GM21447 (cell line): Measurements from ENCODE around the gene OSBPL5.
"Not testable (repeated sequence)": the region's sequence is repeated elsewhere in the genome, so short reads cannot be mapped to it uniquely, and the experiment has no call there.

Source experiments
- ATAC-seq: cut with Tn5 transposase; IDR thresholded peaks from one replicate; pipeline ENCODE4 v1.9.1; 2021; ENCODE audit not compliant: unreplicated experiment

Gene OSBPL5

DNA sequence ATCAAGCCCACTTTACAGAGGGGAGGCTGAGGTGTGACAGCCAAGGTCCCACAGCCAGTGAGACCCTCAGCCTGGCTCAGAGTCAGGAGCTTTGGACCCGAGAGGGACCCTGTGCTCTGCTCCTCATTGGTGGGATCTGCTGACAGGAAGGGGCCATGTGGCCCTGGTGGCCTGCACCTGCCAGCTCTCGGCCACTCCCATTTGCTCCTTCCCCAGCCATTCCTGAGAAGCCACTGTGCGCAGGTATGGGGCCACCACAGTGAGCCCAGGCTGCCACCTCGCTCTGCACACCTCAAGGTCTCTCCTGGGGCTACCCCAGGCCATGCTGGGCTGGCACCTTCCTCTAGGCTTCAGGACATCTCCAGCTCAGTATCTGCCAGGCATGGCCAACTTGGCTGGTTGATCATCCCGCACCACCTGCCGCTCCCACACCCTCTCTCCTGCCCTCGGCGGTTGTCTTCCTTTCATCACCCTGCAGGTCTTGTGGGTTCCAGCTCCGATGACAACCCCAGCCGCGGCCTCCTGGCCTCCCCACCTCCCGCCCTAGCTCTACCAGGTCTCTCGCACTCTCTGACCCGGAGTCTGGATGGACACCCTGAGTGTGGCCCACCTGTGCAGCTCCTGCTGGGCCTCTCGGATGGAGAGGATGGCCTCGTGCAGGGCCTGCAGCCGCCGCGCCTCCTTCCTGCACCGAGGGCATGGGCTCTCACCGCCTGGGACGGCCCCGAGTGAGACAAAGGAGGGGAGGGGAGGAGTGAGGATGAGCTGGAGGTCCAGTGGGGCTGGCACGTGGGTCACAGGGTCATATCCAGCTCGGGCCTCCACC is 75.7 kb downstream of the OSBPL5 start:
- no peak for ATAC-seq

DNA sequence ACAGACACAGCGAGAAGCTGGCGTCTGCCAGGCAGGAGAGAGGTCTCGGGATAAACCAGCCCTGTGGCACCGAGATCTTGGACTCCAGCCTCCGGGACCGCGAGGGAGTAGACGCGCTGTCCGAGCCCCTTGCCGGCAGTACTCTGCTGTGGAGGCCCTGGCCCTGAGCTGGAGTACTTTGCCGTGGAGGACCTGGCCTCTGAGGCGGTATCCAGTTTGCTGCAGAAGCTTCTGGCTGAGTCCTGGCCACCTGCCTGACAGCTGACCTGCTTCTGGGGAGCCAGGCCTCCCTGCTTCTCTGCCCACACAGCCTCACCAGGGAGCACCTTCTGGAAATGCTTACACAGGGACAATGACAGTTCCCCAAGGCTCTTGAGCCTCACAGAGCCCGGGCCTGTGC is 76.3 kb downstream of the OSBPL5 start:
- no peak for ATAC-seq

- no peak for ATAC-seq
These were observed 77.0 kb downstream of the OSBPL5 start for GRCh38 chr11:3087821-3088800.

- no peak for ATAC-seq
These were observed 77.7 kb downstream of the OSBPL5 start for GRCh38 chr11:3087373-3087772.

GRCh38 chr11:3086671-3087150 is 78.4 kb downstream of the OSBPL5 start:
- ATAC-seq: no peak

- ATAC-seq: no peak
These were observed 79.0 kb downstream of the OSBPL5 start for GRCh38 chr11:3086114-3086513.

GRCh38 chr11:3085052-3085451 is 80.1 kb downstream of the OSBPL5 start:
- no peak for ATAC-seq

- ATAC-seq: no peak
These were observed 81.8 kb downstream of the OSBPL5 start for GRCh38 chr11:3083321-3083720.

DNA sequence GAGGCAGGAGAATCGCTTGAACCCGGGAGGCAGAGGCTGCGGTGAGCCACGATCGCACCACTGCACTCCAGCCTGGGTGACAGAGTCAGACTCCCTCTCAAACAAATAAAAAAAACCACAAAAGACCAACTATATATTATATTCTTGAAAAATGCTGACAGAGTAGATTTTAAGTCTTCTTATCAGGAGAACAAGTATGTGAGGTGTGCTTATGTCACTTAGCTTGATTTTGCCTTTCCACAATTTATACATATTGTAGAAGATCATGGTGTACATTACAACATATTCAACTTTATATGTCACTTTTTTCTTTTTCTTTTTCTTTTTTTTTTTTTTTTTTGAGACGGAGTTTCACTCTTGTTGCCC is 83.7 kb downstream of the OSBPL5 start:
- no peak for ATAC-seq

DNA sequence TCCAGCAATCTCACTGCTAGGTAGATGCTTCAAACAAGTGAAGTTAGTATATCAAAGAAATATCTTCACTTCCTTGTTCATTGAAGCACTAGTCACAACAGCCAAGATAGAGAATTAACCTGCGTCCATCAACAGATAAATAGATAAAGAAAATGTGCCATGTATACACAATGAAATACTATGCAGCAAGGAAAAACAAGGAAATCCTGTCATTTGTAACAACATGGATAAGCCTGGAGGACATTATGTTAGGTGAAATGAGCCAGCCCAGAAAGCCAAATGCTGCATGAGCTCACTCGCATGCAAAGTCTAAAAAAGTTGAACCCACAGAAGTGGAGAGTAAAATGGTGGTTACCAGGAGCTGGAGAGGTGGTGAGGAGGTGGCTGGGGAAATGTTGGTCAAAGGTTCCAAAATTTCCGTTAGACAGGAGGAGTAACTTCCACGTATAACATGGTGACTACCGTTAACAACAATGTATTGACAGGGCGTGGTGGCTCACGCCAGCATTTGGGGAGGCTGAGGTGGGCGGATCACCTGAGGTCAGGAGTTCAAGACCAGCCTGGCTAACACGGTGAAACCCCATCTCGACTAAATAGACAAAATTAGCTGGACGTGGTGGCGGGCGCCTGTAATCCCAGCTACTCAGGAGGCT is 84.3 kb downstream of the OSBPL5 start:
- ATAC-seq: no peak

DNA sequence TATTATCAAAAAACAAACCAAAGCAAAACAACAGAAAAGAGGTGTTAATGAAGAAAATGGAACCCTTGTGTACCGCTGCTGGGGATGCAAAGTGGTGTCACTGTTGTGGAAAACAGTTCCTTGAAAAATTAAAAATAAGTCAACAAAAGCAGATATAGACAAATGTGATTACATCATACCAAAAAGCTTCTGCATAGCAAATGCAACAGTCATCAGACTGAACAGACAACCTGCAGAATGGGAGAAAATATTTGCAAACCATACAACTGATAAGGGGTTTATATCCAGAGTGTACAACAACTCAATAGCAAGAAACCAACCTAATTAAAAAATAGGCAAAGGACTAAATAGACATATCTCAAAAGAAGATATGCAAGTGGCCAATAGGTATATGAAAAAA is 85.0 kb downstream of the OSBPL5 start:
- ATAC-seq: no peak

DNA sequence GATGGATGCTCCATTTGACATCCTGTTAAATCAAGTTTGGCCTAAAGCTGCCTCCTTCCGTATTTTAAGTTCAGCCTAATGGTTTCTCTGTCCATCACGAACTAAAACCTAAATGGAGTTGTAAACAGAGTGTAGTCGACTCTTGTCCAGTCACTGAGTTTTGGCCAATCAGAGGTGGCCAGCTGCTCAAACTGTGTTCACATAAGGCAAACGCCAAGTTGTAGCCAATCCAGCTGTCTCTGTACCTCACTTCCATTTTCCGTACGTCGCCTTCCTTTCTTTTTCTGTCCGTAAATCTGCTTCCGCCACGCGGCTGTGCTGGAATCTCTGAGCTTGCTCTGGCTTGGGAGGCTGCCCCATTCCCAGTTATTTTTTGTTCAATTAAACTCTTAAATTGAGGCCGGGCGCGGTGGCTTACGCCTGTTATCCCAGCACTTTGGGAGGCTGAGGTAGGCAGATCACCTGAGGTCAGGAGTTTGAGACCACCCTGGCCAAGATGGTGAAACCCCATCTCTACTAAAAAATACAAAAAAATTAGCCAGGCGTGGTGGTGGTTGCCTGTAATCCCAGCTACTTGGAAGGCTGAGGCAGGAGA is 87.2 kb downstream of the OSBPL5 start:
- ATAC-seq: no peak

GRCh38 chr11:3077189-3077836 is 87.8 kb downstream of the OSBPL5 start:
- ATAC-seq: no peak

DNA sequence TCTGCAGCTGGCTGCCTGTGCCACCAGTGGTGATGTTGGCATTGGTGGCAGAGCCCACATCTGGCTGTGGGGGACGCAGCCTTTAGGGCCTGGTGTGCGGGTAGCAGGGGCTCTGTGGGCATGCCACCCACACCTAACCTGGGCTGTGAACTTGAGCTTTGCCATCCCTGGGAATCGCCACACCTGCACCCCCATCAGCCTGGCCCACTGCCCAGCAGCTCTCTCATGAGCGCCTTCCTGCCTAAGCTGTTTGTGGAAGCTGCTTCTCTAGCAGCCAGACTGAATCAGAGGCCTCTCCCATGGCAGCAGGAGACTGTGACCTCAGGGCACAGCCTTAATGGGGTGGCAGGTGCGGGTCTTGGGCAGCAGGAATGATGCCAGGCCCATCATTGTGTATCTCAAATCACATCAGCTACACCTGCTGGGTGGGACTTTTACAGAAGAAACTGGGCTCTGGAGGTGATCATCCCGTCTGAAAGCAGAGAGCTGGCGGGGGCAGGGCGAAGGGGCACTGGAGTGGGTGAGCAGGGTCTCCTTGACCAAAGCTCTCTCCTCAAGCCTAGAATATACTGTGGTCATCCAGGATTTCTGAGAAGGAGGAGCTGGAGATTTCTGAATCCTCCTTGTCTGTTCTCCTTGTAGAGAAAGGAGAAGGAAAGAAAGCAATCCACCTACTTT is 90.1 kb downstream of the OSBPL5 start:
- ATAC-seq: no peak

GRCh38 chr11:3073029-3073435 is 92.1 kb downstream of the OSBPL5 start:
- no peak for ATAC-seq

- ATAC-seq: no peak
These were observed 95.7 kb downstream of the OSBPL5 start for GRCh38 chr11:3069425-3069824.

GRCh38 chr11:3066308-3066707 is 98.8 kb downstream of the OSBPL5 start:
- not testable (repeated sequence) for ATAC-seq

DNA sequence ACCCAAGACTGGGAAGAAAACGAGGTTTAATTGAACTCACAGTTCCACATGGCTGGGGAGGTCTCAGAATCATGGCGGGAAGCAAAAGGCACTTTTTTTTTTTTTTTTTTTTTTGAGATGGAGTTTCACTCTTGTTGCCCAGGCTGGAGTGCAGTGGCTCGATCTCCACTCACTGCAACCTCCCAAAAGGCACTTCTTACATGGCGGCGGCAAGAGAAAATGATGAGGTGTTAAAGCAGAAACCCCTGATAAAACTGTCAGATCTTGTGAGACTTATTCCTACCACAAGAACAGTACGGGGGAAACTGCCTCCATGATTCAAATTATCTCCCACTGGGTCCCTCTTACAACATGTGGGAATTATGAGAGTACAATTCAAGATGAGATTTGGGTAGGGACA is 100.4 kb downstream of the OSBPL5 start:
- not testable (repeated sequence) for ATAC-seq

- ATAC-seq: not testable (repeated sequence)
These were observed 101.2 kb downstream of the OSBPL5 start for GRCh38 chr11:3063876-3064275.

DNA sequence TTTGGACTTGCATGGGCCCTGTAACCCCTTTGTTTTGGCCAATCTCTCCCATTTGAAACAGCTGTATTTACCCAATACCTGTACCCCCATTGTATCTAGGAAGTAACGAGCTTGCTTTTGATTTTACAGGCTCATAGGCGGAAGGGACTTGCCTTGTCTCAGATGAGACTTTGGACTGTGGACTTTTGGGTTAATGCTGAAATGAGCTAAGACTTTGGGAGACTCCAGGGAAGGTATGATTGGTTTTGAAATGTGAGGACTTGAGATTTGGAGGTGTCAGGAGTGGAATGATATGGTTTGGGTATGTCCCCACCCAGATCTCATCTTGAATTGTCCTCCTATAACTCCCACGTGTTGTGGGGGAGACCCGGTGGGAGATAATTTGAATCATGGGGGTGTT is 101.7 kb downstream of the OSBPL5 start:
- not testable (repeated sequence) for ATAC-seq
